HG03066 (cell line): Measurements from ENCODE around the gene BST2.
A peak's percentile ranks its signal among the peaks of the same experiment; 100 is the strongest.
"Not testable (repeated sequence)": the region's sequence is repeated elsewhere in the genome, so short reads cannot be mapped to it uniquely, and the experiment has no call there.

Experiments
- ATAC-seq: cut with Tn5 transposase; IDR thresholded peaks from one replicate; pipeline ENCODE4 v1.9.1; 2021; ENCODE audit warnings: low read depth; ENCODE audit not compliant: unreplicated experiment

The BST2 gene

DNA sequence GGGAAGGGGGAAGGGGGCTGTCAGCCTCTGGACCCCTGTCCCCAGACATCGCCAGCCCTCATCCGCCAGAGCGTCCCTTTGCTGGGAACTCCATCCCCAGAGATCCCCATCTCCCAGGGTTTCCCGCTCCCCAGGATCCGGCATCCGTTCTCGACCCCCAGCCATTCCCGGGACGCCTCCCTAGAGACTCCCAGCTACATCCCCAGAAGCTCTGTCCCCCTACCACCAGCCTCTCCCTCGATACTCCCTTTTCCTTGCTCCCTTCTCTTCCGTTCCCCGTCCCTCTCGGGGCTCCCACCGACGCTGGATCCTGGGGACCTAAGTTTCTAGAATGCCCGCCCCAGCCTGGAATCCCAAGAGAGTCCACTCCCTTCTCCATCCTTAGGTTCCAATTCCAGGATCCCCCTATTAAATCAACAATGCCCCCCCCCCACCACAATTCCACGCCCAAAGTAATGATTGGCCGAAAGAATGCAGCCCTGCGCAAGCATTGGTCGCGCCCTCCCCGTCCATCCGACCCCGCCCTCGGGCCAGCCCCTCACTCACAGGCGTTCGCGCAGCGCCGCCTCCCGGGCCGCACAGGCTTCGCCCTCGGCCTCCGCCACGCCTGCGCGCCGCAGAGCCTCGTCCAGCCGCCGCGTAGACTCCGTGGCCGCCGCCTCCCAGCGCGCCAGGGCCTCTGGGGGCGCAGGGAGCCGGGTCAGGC is 14.6 kb downstream of the BST2 start:
- ATAC-seq: peak; percentile 86

DNA sequence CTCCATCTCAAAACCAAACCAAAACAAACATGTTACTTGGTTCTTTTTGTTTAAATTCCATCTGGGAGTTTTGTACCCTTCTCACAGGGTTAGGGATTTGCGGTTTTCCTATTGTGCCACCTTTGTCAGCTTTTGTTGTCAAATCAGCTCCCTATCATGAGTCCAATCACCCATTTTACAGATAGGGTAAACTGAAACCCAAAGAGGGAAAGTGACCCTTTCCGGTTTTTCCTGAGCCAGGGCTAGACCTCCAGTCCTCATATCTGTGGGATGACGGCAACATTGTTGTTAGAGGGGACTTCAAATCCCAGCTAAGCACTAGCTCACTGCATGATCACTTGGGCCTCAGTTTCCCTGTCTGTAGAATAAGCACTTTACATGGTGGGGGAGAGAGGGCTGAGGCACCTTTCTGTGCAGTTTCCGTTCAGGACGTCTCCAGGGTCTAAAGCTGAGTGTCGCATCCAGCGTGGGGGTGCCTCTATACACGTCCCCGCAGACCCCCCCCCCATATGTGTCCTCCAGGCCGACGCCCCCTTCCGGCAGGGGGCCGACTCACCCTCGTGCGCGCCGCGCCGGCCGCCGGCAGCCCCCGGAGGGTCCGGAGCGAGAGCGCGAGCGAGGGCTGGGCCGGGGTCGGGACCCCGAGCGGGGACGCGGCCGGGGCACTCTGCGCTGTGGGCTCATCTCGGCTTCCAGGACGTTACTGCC is 15.3 kb downstream of the BST2 start:
- no peak for ATAC-seq

DNA sequence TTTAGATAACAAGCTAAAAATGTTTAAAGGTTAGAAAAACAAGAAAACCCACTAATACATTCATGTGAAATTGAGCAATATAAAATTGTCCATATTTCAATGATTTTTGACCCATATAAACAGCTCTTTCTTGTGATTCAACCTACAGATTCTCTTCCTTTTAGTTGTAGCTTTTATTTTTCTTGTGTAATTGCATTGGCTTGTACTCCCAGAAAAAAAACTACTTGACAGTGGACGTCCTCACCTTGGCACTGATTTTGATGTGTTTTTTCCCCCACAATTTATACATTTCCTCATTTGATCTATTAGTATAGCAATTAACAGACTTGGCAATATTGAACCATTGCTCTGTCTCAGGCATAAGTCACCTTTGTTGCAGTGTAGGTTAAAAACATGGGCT is 16.1 kb downstream of the BST2 start:
- no peak for ATAC-seq

DNA sequence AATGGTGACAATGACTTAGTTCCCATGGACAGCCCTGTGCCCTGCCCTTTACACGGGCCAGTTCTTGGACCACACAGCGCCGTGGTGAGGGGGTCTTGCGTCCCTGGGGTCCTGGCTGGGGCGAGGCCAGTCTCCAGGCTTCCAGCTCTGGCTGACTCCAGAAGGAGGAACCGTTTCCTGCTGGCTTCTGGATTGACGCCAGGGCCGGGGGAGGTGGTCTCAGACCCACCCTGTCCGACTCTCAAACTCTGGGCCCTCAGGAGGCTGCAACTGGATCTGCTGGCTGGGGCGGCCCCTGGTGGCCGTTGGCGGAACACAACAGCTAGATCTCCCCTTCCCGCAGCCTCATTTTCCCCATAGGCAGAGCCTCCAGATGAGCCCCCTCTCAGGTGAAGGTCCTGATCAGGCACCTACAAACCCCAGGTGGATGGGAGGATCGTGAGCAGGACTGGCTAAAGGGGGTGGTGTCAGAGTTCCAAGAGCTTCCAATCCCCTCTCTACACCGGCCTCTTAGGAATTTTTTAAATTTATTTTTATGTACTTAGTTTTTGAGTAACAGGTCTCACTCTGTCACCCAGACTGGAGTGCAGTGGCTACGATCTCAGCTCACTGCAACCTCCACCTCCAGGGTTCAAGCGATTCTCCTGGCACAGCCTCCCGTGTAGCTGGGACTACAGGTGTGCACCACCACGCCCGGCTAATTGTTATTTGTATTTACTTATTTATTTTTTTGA is 19.4 kb downstream of the BST2 start:
- ATAC-seq: no peak

DNA sequence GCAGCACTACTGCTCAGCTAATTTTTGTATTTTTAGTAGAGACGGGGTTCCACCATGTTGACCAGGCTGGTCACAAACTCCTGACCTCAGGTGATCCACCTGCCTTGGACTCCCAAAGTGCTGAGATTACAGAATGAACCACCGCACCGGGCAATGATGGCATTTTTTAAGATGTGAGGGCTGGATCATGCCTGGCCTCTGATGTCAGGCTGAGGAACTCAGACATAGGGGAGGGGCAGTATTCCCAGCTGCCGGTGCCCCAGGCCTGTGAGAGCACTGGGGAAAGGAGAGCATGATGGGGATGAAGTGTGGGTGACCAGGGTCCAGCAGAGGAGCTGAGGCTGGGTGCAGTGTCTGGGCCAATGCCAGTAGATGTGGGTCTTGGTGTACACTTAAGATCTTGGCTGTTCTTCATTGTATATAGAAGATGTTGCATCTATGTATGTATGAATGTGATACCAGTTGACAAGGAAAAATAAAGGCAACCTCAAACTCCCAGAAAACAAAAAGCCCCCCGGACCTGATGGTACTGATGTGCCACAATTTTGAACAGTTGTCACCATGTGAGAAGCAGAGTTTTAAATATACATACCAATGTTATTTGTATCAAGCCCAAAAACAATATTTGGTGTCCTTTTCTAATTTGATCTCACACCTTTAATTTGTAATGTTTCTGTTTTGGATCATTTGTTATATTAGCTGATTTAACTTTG is 24.8 kb downstream of the BST2 start:
- ATAC-seq: no peak

DNA sequence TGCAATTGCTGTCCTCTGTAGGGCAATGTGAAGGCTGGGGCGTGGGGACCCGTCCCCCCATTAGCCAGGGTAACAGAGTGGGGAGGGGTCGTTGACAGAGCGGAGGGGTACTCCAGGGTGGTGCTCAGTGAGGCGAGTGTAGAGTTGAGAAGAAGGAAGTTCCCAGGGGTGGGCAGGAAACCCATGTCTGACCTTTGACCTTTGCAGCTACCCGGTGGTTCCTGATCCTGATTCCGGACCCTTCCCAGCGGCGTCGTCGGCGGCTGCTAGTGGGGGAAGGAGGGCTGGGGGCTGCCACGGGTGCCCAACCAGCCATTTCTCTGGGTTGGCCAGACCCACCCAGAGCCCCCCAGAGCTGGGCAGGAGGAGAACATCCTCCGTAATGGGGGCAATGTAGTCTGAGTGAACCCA is 26.2 kb downstream of the BST2 start:
- ATAC-seq: no peak

DNA sequence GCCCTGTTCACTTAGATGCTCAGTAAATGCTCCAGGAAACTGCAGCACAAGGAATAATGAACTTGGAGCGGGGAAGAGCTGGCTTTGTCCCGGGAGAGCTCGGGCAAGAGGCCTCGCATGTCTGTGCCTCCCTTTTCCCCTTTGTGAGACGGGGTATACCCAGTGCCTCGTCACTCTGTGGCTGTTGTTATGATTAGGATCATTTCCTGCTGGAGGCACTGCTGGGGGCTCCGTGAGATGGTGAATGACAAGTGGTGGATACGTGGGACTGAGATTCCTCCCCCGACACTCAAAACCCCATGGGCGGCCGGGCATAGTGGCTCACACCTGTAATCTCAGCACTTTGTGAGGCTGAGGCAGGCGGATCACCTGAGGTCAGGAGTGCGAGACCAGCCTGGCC is 27.2 kb downstream of the BST2 start:
- ATAC-seq: no peak

DNA sequence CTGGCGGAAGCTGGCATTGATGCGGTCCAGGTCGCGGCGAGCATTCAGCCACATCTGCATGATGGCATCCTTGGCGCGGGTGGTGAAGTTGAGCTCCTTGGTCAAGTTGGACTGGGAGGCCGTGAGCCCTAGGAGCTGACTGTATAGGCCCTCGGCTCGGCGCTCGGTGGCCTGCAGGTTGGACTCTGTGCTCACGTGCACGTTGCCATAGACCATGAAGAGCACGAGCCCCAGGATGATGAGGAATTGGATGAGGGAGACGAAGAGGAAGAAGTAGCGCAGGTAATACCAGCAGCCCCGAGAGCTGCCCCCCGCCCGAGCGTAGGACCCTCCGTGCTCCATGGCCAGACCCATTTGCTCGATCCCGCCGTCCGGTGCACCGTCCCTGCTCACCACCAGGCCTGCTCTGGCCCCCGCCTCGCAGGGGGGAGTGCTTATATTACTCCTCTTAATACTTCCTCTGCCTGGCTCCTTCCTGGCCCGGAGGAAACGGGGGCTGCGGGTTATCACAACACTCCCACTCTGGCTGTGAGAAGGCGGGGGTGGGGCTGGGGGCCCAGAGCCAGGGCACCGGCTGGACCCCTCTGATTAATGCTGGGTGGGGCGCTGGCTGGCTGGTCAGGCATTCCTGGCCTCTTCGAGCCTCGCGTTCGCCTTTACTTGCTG is 28.4 kb downstream of the BST2 start, which contains the start of gene PLVAP:
Gene PLVAP, minus strand, starts transcription at position 408 of the 666 bp plus-strand sequence. Its CDS starts 54 bp downstream, at position 354.
- no peak for ATAC-seq

DNA sequence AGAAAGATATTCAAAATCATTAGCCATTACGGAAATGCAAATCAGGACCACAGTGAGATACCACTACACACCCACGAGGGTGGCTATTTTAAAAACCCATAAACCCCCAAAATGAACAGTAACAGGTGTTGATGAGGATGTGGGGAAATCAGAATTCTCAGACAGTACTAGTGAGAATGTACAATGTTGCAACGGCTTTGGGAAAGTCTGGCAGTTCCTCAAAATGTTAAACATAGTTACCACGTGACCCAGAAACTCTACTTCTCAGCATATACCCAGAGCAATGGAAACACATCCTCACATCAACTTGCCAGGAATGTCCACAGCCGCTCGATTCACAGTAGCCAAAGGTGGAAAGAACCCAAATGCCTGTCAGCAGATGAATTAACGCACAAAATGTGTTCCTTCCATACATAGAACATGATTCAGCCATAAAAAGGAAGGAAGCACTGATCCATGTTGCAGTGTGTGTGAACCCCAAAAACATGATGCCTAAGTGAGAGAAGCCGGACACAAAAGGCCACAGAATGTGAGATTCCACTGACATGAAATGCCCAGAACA is 35.3 kb downstream of the BST2 start:
- peak; percentile 94 for ATAC-seq

DNA sequence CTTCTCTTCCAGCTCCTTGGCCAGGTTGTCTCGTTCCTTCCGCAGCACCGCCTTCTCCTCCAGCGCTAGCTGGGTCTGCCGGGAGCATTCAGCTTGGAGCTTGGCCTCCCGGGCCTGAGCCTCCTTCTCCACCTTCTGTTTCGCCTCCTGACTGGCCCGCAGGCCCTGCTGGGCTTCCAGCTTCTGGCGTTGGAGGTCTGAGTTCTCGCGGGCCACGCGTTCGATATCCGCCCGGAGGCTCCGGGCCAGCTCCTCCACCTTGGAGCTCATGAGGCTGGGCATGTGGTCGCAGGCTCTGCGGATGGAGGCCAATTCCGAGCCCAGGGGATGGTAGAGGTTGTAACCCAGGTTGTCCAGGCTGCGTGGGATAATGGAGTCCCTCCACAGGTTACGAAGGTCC is 40.1 kb downstream of the BST2 start:
- no peak for ATAC-seq

DNA sequence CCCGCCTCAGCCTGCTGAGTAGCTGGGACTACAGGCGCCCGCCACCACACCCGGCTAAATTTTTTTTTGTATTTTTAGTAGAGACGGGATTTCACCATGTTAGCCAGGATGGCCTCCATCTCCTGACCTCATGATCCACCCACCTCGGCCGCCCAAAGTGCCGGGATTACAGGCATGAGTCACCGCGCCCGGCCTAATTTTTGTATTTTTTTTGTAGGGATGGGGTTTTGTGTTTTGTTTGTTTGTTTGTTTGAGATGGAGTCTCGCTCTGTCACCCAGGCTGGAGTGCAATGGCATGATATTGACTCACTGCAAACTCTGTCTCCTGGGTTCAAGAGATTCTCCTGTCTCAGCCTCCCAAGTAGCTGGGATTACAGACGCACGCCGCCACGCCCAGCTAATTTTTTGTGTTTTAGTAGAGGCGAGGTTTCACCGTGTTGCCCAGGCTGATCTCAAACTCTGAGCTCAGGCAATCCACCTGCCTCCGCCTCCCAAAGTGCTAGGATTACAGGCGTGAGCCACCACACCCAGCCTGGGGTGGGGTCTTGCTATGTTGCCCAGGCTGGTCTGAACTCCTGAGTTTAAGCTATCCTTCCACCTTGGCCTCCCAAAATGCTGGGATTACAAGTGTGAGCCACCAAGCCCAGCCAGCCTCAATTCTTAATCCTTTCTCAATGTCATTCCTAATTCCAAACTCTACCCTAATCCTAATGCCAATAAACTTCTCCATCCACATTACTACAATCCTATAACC is 41.4 kb downstream of the BST2 start:
- ATAC-seq: not testable (repeated sequence)

DNA sequence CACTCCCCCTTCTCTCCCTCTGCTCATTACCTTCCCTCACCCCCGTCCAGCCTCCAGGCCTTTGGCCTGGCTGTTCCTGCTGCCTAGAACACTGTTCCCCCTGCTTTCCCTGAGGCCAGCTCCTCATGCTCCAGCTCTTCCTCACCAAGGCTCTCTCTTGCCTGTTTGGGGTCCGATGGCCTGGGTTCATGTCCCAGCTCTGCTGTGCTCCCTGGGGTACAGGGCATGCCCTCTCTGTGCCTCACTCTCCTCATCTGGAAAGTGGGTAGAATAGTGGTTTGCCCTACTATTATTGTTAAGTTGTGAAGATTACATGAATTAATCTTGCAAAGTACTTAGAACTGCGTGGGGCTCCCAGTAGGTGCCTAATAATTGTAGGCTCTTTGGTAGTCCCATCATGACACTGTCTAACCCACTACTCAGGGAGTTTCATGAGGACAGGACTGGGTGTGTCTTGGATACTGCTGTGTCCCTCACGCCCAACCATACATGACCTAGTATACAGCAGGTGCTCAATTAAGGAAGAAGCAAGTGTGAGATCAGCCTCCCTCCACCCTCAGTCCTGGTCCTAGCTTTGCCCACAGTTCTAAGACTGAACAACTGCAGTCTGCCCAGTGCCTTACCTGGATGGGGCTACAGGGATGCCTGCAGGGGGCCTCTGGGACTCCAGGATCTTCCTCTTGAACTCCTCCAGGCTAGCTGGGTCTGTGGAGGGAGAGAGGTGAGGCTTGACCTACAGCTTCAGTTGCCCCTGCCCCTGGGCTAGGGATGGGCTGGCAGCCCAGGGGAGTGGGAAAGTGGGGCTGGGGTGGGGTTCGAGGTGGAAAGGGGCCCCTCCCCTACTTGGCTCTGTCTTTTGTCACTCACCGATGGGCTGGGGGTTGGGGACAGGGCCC is 45.3 kb downstream of the BST2 start:
- ATAC-seq: no peak

DNA sequence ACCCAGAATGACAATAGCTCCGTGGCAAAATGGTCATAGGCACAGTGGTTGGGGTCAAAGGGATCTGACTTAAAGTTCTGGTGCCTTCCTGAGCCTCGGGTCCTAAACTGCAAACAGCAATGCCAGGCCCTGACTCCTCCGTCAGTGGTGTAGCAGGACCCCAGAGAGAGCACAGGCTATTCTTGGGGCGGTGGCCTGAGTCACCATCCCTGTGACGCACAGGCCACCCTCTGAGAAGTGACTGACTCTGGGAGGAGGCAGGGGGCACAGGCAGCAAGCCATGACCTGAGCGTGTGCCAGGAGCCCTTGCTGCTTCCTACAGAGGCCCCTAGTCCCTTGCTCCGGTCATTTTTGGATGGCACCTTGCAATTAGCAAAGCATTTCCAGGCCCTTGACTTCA is 47.0 kb downstream of the BST2 start:
- no peak for ATAC-seq

DNA sequence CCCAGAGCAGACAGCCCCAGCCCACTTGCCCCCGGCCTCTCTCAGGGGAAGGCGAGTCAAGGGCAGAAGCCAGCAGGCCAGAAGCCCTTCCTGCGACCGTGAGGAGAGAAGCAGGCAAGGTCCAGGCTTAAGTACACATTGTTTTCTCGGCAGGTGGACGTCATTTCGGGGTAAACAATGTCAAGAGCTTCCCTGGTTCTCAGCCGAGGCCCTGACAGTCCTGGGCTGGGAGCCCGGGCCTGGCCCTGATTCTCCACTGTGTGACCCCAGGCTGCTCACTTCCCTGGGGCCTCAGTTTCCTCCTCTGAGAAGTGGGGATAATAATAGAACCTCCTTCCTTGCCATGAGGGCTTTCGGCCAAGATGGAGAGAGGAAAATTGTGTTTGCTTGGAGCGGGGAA is 47.7 kb downstream of the BST2 start:
- ATAC-seq: no peak

DNA sequence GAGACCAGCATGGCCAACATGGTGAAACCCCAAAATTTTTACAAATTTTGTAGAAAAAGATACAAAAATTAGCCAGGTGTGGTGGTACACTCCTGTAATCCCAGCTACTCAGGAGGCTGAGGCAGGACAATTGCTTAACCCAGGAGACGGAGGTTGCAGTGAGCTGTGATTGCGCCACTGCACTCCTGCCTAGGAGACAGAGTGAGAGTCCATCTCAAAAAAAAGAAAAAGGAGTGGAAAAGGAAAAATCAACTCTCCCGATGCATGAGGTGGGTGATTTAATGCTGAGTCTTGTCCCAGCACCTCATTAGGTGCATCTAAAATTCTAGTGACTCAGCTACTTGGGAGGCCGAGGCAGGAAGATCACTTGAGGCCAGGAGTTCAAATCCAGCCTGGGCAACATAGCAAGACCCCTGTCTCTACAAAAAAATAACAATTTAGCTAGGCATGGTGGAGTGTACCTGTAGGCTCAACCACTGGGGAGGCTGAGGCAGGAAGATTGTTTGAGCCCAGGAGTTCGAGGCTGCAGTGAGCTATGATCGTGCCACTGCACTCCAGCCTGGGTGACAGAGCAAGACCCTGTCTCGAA is 48.3 kb downstream of the BST2 start:
- no peak for ATAC-seq

DNA sequence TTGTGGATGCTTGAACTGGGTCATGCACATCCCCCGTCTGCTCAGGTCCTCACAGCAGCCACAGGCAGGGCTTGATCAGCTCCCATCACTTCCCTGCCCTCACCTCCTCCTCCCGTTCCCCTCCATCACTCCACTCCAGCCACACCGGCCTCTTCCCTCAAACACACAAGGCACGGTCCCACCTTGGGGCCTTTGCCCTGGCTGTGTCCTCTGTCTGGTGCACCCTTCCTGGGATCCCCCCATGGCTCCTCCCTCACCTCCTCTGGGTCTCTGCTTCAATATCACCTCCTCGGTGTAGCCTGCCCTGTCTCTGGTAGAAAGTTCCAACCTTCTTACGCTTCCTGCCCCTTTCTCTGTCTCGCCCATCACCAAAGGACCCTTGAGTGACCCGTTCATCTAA is 52.0 kb downstream of the BST2 start:
- no peak for ATAC-seq
